Ascending aorta (tissue), 2 donors: ENCODE measurements around the gene NDUFS3. TPM values are rescaled to one million over a fixed set of nuclear protein-coding genes. Genes with fewer than 3 reads are reported as not detected.

ENCODE experiments used
- DNase-seq, 2 donors: peaks; one replicate each; pipeline ENCODE4 v3.0.0-alpha.2; 2019; ENCODE audit warnings: low spot score in 2 of 2
- H3K27ac ChIP-seq, 2 donors: fragments of 200-600 bp; sonication (generic); one replicate each; pipeline ENCODE4 v1.5.1; 2016 to 2017; ENCODE audit warnings: mild to moderate bottlenecking in 1 of 2
- H3K27me3 ChIP-seq: fragments of 200-600 bp; sonication (generic); one replicate; pipeline ENCODE4 v1.5.1; 2017
- H3K36me3 ChIP-seq, 2 donors: fragments of 200-600 bp; sonication (generic); one replicate each; pipeline ENCODE4 v1.5.1; 2016
- H3K4me1 ChIP-seq, 2 donors: fragments of 200-600 bp; sonication (generic); one replicate each; pipeline ENCODE4 v1.5.1; 2016 to 2017; ENCODE audit warnings: mild to moderate bottlenecking in 1 of 2
- H3K4me3 ChIP-seq, 2 donors: fragments of 200-600 bp; sonication (generic); one replicate each; pipeline ENCODE4 v1.5.1; 2016 to 2017; ENCODE audit warnings: mild to moderate bottlenecking in 1 of 2
- H3K9me3 ChIP-seq, 2 donors: fragments of 200-600 bp; sonication (generic); one replicate each; pipeline ENCODE4 v1.5.1; 2016
- CTCF ChIP-seq, 3 experiments: fragments of 200-600 bp in 2 of 3; fragments of 450-650 bp in 1 of 3; sonication (generic) in 2 of 3; IDR thresholded peaks; one replicate each; pipeline ENCODE4 v1.5.1; 2016 to 2019; ENCODE audit warnings: antibody characterized with exemption in 3 of 3, mild to moderate bottlenecking in 1 of 3, moderate library complexity in 1 of 3
- intact Hi-C: fragments of 100-400 bp; cut with DNase I; formaldehyde crosslinking; loops from one replicate; pipeline ENCODE4 v1.15.1; 2023
- total RNA-seq: library from RNA; depleted of rRNA; stranded (reverse); fragments of >200 nt; gene quantifications from one replicate; pipeline ENCODE4 v1.1.0, GENCODE V29; 2016

The NDUFS3 gene
- total RNA-seq, 1 donor from 2014 or later: 19.9 TPM

GRCh38 chr11:47615249-47615648 lies 36.4 kb downstream of the NDUFS3 start:
- Histone ChIP-seq H3K27me3 (no peaks in the 10 kb centered on the region), H3K36me3 (peaks cover 18 to 27% of the 10 kb centered on the region in 2 donors), H3K4me1 (no peaks in the 10 kb centered on the region), H3K9me3 (no peaks in the 10 kb centered on the region), H3K27ac (no peak overlapping the region), H3K4me3 (no peak overlapping the region)
- DNase-seq: no peak
- intact Hi-C loops: no loop called here
- no peak for TF ChIP-seq CTCF (IDR thresholded peaks at IDR 0.05)

GRCh38 chr11:47616726-47617416 lies 38.0 kb downstream of the NDUFS3 start:
- H3K27ac ChIP-seq: no peak overlapping the region
- TF ChIP-seq CTCF (IDR thresholded peaks at IDR 0.05): peak; percentile 22 to 38 (median 35)
- H3K9me3 ChIP-seq: no peaks in the 10 kb centered on the region
- H3K27me3 ChIP-seq: no peaks in the 10 kb centered on the region
- peaks cover 29 to 42% of the 10 kb centered on the region in 2 donors for H3K36me3 ChIP-seq
- no peaks in the 10 kb centered on the region for H3K4me1 ChIP-seq
- no peak for DNase-seq
- H3K4me3 ChIP-seq: no peak overlapping the region
- intact Hi-C loops: no loop called here

- TF ChIP-seq CTCF (IDR thresholded peaks at IDR 0.05): no peak
- H3K27me3 ChIP-seq: no peaks in the 10 kb centered on the region
- H3K4me3 ChIP-seq: no peak overlapping the region
- intact Hi-C loops: no loop called here
- DNase-seq: no peak
- H3K36me3 ChIP-seq: peaks cover 32 to 47% of the 10 kb centered on the region in 2 donors
- no peaks in the 10 kb centered on the region for H3K9me3 ChIP-seq
- no peak overlapping the region for H3K27ac ChIP-seq
- no peaks in the 10 kb centered on the region for H3K4me1 ChIP-seq
These were observed 38.5 kb downstream of the NDUFS3 start for GRCh38 chr11:47617417-47617809.

GRCh38 chr11:47620836-47621378 lies 42.0 kb downstream of the NDUFS3 start:
- Histone ChIP-seq H3K27me3 (no peaks in the 10 kb centered on the region), H3K4me3 (no peak overlapping the region), H3K9me3 (no peaks in the 10 kb centered on the region), H3K4me1 (no peaks in the 10 kb centered on the region), H3K27ac (no peak overlapping the region), H3K36me3 (peaks cover 63 to 81% of the 10 kb centered on the region in 2 donors)
- no peak for TF ChIP-seq CTCF (IDR thresholded peaks at IDR 0.05)
- no peak for DNase-seq
- intact Hi-C loops: no loop called here

- H3K36me3 ChIP-seq: peaks cover 77 to 97% of the 10 kb centered on the region in 2 donors
- H3K4me3 ChIP-seq: no peak overlapping the region
- H3K27ac ChIP-seq: no peak overlapping the region
- H3K9me3 ChIP-seq: no peaks in the 10 kb centered on the region
- no peaks in the 10 kb centered on the region for H3K27me3 ChIP-seq
- intact Hi-C loops: no loop called here
- no peaks in the 10 kb centered on the region for H3K4me1 ChIP-seq
- no peak for DNase-seq
- TF ChIP-seq CTCF (IDR thresholded peaks at IDR 0.05): no peak
These were observed 47.4 kb downstream of the NDUFS3 start for GRCh38 chr11:47626234-47626633.
